ENCODE results near the gene LGR6. TPM values are rescaled to one million over a fixed set of nuclear protein-coding genes. Genes with fewer than 3 reads are reported as not detected.

LGR6 gene
- total and polyA plus RNA-seq, 2 of the 4 experiments (the other 2 are of a cell fraction): not detected

DNA sequence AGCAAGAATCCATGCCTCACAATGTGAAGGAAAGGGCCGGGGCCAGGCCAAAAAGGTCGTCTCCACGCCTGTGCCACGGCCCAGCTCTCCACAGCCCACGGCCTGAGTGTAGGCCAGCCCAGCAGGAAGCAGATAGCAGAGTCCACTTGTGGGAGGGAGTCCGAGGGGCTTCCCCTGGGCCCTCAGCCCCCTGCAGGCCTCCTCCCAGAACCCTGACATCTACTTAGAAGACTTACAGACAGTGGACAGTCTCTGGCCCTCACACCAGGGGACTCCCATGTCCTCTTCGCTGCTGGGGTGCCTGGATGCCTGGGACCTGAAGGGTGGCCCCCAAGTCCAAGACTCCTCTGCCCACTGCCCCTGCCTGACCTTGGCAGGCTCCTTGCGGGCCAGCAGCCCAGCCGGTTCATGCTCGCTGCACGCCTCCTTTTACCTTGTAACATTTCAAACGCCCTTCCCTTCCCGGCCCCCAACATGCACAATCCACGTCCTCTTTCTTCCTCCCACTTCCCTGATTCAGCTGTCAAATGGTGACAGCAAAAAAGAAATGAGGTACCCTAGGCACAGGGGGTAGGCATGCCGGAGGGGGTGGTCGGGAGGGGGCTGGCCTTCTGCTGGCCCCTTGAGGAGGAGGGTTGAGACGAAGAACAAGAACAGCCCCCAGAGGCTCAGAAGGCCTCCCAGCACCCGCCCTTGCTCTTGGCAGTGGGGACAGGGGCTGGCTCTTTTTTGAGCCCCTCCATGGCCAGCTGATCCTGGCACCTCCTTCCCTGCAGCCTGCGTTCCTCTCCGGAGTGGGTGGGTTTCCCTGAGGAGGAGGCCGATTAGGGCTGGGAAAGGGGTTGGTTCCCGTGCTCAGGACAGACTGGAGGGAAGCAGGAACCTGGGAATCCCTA lies 32.2 kb upstream of the LGR6 start:
- Histone ChIP-seq H3K4me3 (ENCODE audit: insufficient read depth, low read depth, low read length) (no peak overlapping the region), H3K4me2 (ENCODE audit: low read depth, low read length) (no peak overlapping the region), H3K9me3 (ENCODE audit: control insufficient read depth, insufficient read depth, low read length) (no peaks in the 10 kb centered on the region), H2BK120ac (ENCODE audit: low read depth, low read length) (no peak overlapping the region), H3K36me3 (ENCODE audit: control insufficient read depth, insufficient read depth, low read length) (no peaks in the 10 kb centered on the region), H2AK9ac (replicated peaks; ENCODE audit: low read depth, low read length, poor library complexity) (no peak overlapping the region), H2AFZ (replicated peaks; ENCODE audit: low read length, poor library complexity) (no peak overlapping the region), H3K9ac (ENCODE audit: low read depth, low read length) (no peak overlapping the region), H3K4ac (ENCODE audit: low read depth, low read length) (no peak overlapping the region), H3K79me1 (ENCODE audit: low read depth in 1 of 2, low read length in 2 of 2) (no peaks in the 10 kb centered on the region), H4K5ac (ENCODE audit: low read depth, low read length) (no peak overlapping the region), H4K91ac (ENCODE audit: insufficient read depth, low read depth, low read length) (no peak overlapping the region), H3K27ac (ENCODE audit: insufficient read depth, low read length) (no peak overlapping the region), H2BK15ac (ENCODE audit: low read depth, low read length) (no peak overlapping the region), H2BK5ac (ENCODE audit: low read depth, low read length, poor library complexity, severe bottlenecking) (no peak overlapping the region), H3K18ac (ENCODE audit: low read depth, low read length) (no peak overlapping the region), H4K20me1 (ENCODE audit: insufficient read depth, low read length) (no peaks in the 10 kb centered on the region), H3K14ac (replicated peaks; ENCODE audit: low read depth, low read length) (no peak overlapping the region), H2AK5ac (ENCODE audit: low read depth, low read length) (no peak overlapping the region), H3K9me1 (ENCODE audit: insufficient read depth, low read length) (no peaks in the 10 kb centered on the region), H3K4me1 (ENCODE audit: control insufficient read depth, insufficient read depth, low read length) (no peaks in the 10 kb centered on the region), H2BK20ac (ENCODE audit: low read depth, low read length) (no peak overlapping the region), H3K27me3 (ENCODE audit: control insufficient read depth, insufficient read depth, low read length) (peaks cover 36% of the 10 kb centered on the region), H4K8ac (ENCODE audit: low read depth in 2 of 2, low read length in 2 of 2) (no peak overlapping the region), H3K56ac (ENCODE audit: extremely low read depth, insufficient read depth, low read length) (no peak overlapping the region), H3K23ac (ENCODE audit: low read depth, low read length) (no peak overlapping the region)
- DNase-seq: no peak
- no TSS peak for BruUV-seq (replicated peaks)
- intact Hi-C loops (cut with micrococcal nuclease): loop anchor here (10.0 kb wide), 1 partner anchor 887 kb away; no protein-coding TSS in a partner anchor
- ATAC-seq (ENCODE audit: low read depth): no peak
- in situ Hi-C loops (cut with MboI; ENCODE audit: low sequenced_read_pairs): no loop called here
- CTCF ChIA-PET: no interaction called here
- dilution Hi-C loops (cut with HindIII; ENCODE audit: low sequenced_read_pairs, unreplicated experiment): no loop called here
- WGBS, 2 experiments (ENCODE audit: extremely low coverage in 2 of 2, insufficient read length in 1 of 2): 85% methylated on average over 5 of the region's 22 CpGs; no CpG with 5 or more reads in 1 of the 2 experiments
- TF ChIP-seq RFX5 (IDR thresholded peaks at IDR 0.05; ENCODE audit: low read depth, low read length) (no peak), POLR2A (IDR thresholded peaks at IDR 0.05; ENCODE audit: low read depth, low read length) (no peak), MAFK (IDR thresholded peaks at IDR 0.05; ENCODE audit: low read depth, low read length) (no peak), CHD1 (IDR thresholded peaks at IDR 0.05; ENCODE audit: low read depth, low read length) (no peak), MXI1 (IDR thresholded peaks at IDR 0.05; ENCODE audit: borderline replicate concordance, low read depth, low read length) (no peak), MAZ (IDR thresholded peaks at IDR 0.05; ENCODE audit: borderline replicate concordance, low read depth, low read length) (no peak)
- TF ChIP-seq, protein P1, sequence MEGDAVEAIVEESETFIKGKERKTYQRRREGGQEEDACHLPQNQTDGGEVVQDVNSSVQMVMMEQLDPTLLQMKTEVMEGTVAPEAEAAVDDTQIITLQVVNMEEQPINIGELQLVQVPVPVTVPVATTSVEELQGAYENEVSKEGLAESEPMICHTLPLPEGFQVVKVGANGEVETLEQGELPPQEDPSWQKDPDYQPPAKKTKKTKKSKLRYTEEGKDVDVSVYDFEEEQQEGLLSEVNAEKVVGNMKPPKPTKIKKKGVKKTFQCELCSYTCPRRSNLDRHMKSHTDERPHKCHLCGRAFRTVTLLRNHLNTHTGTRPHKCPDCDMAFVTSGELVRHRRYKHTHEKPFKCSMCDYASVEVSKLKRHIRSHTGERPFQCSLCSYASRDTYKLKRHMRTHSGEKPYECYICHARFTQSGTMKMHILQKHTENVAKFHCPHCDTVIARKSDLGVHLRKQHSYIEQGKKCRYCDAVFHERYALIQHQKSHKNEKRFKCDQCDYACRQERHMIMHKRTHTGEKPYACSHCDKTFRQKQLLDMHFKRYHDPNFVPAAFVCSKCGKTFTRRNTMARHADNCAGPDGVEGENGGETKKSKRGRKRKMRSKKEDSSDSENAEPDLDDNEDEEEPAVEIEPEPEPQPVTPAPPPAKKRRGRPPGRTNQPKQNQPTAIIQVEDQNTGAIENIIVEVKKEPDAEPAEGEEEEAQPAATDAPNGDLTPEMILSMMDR (conservative IDR thresholded peaks at IDR 0.05; ENCODE audit: low read depth, low read length): no peak
- POLR2A ChIA-PET (ENCODE audit: unreplicated experiment): no interaction called here
